ENCODE measurements around the gene FBXW11. TPM values are rescaled to one million over a fixed set of nuclear protein-coding genes. Genes with fewer than 3 reads are reported as not detected.

FBXW11 gene
- total and polyA plus RNA-seq, 2 of the 8 experiments (the other 6 are each of a cell fraction or from before 2014, with no cell fraction given) = 45.0 to 75.6 TPM

GRCh38 chr5:171999877-172000276 is 6.6 kb downstream of the FBXW11 start:
- no peak for FAIRE-seq
- CTCF ChIA-PET (ENCODE audit: partially characterized antibody) = interaction anchor here (1.3 to 1.9 kb wide), 4 partner anchors 14 to 91 kb away, joined by 3 to 5 read pairs (median 4); no protein-coding TSS in a partner anchor

More at GRCh38 chr5:171999877-172000276, 6.6 kb downstream of the FBXW11 start:
- Histone ChIP-seq H3K23me2 (ENCODE audit: low read depth, low read length) (no peaks in the 10 kb centered on the region), H2BK5ac (ENCODE audit: low read depth, low read length) (no peak overlapping the region), H3K9me3 (ENCODE audit: insufficient read depth in 2 of 2, low read depth in 1 of 2, low read length in 1 of 2) (no peaks in the 10 kb centered on the region), H3K4me2 (ENCODE audit: insufficient read depth in 1 of 2, low read depth in 2 of 2, low read length in 2 of 2) (peak overlapping the region; percentile 19 to 31; a peak in 3 of 4 replicates), H3K14ac (ENCODE audit: insufficient read length) (no peak overlapping the region), H4K5ac (ENCODE audit: insufficient read length, low read depth, low read length) (no peak overlapping the region), H3K79me2 (ENCODE audit: control insufficient read depth in 1 of 2, insufficient read depth in 2 of 2, low read length in 2 of 2) (peaks cover 66 to 99% of the 10 kb centered on the region in 2 experiments), H3K4me3 (ENCODE audit: extremely low read depth in 1 of 4, insufficient read depth in 2 of 4, low read depth in 3 of 4, low read length in 4 of 4) (peak overlapping the region in 1 of 4 experiments; percentile 24; a peak in 1 of 8 replicates), H4K8ac (ENCODE audit: extremely low read depth, insufficient read depth, low read length) (no peak overlapping the region), H3K18ac (ENCODE audit: extremely low read depth, low read length) (no peak overlapping the region; the same call in 1 of the 2 replicates), H3K4me1 (replicated peaks in 1 of 4; ENCODE audit: control insufficient read depth in 3 of 4, insufficient read depth in 4 of 4, low read length in 3 of 4) (peaks cover 5 to 40% (median 27%) of the 10 kb centered on the region in 4 experiments; a peak in 5 of 7 replicates), H3K9ac (replicated peaks in 1 of 4; ENCODE audit: extremely low read depth in 1 of 4, low read depth in 3 of 4, low read length in 3 of 4) (no peak overlapping the region), H2BK120ac (replicated peaks; ENCODE audit: low read depth, low read length) (no peak overlapping the region), H3K79me1 (ENCODE audit: low read depth, low read length) (no peaks in the 10 kb centered on the region; the same call in none of the 2 replicates), H3K27me3 (replicated peaks in 1 of 4; ENCODE audit: control insufficient read depth in 3 of 4, extremely low read depth in 1 of 4, insufficient read depth in 3 of 4, low read length in 3 of 4) (no peaks in the 10 kb centered on the region), H2AFZ (ENCODE audit: low read length) (no peak overlapping the region), H3K56ac (replicated peaks; ENCODE audit: insufficient read length, low read depth, low read length) (no peak overlapping the region), H4K20me1 (replicated peaks in 1 of 2; ENCODE audit: control insufficient read depth in 1 of 2, insufficient read depth in 2 of 2, low read length in 2 of 2) (peaks cover 26 to 29% of the 10 kb centered on the region in 2 experiments), H2BK15ac (ENCODE audit: low read length) (no peak overlapping the region), H3K23ac (ENCODE audit: insufficient read length) (no peak overlapping the region), H2BK20ac (ENCODE audit: low read length) (no peak overlapping the region), H3K4ac (replicated peaks; ENCODE audit: insufficient read length, low read depth, low read length) (no peak overlapping the region), H3K27ac (ENCODE audit: low read depth, low read length) (no peak overlapping the region), H3K36me3 (ENCODE audit: control insufficient read depth in 2 of 4, insufficient read depth in 4 of 4, low read length in 3 of 4) (peaks cover 0 to 5% (median 0%) of the 10 kb centered on the region in 4 experiments; a peak in 1 of 8 replicates), H2BK12ac (ENCODE audit: low read depth, low read length) (no peak overlapping the region), H4K91ac (replicated peaks; ENCODE audit: insufficient read length, low read length) (no peak overlapping the region), H2AK5ac (ENCODE audit: low read depth, low read length) (no peak overlapping the region)
- POLR2A ChIA-PET (ENCODE audit: partially characterized antibody) = interaction anchor here (1.0 to 2.0 kb wide), 2 partner anchors 10 to 71 kb away, joined by 3 to 8 read pairs; no protein-coding TSS in a partner anchor
- no peak for TF ChIP-seq EZH2 (IDR thresholded peaks at IDR 0.05; ENCODE audit: low read depth, low read length, severe bottlenecking)
- TF ChIP-seq HDAC2 (IDR thresholded peaks at IDR 0.05; ENCODE audit: borderline replicate concordance in 1 of 2, low read depth in 2 of 2, low read length in 2 of 2) = no peak
- TF ChIP-seq GTF2F1 (IDR thresholded peaks at IDR 0.05; ENCODE audit: borderline replicate concordance, low read depth, low read length) = no peak
- WGBS, 2 experiments (ENCODE audit: extremely low coverage in 1 of 2, insufficient coverage in 1 of 2, insufficient read length in 1 of 2, insufficient replicate concordance in 2 of 2, low coverage in 1 of 2, low lambda C conversion rate in 2 of 2, missing lambda C conversion rate in 1 of 2) = 44% methylated on average over 5 of the region's 5 CpGs; no CpG with 5 or more reads in 1 of the 2 experiments
- DNase-seq (ENCODE audit: low read depth in 1 of 2, low spot score in 2 of 2) = no peak

Measured in H1 (cell line).